CD4-positive, alpha-beta memory T cell (primary cell): ENCODE results near the gene GPR107. TPM values are rescaled to one million over a fixed set of nuclear protein-coding genes. Genes with fewer than 3 reads are reported as not detected.

Source experiments
- CTCF ChIA-PET: fragments of 350-600 bp; sonication (Branson Sonifier 250); formaldehyde crosslinking; loops from one replicate; lab custom pipeline; 2021; ENCODE audit warnings: inconsistent platforms; ENCODE audit not compliant: partially characterized antibody; lab: Charles Lee
- POLR2A ChIA-PET: fragments of 350-600 bp; sonication (Branson Sonifier 250); formaldehyde crosslinking; loops from one replicate; lab custom pipeline; 2021; ENCODE audit not compliant: partially characterized antibody; lab: Charles Lee
- DNase-seq, 5 donors: peaks; one replicate each; pipeline versions ENCODE4 v3.0.0 to v3.0.0-alpha.2; 2020 to 2022; ENCODE audit warnings: mixed read lengths in 1 of 5
- H3K27ac ChIP-seq: one replicate; pipeline ENCODE4 v1.7.0; 2013; ENCODE audit warnings: low read depth, low read length
- H3K27me3 ChIP-seq: 2 replicates; pipeline ENCODE4 v1.7.0; 2013; ENCODE audit warnings: mild to moderate bottlenecking, low read length, moderate library complexity; ENCODE audit not compliant: insufficient read depth
- H3K36me3 ChIP-seq: 2 replicates; pipeline ENCODE4 v1.7.0; 2013; ENCODE audit warnings: mild to moderate bottlenecking, low read length, moderate library complexity; ENCODE audit not compliant: insufficient read depth
- H3K4me1 ChIP-seq: 2 replicates; pipeline ENCODE4 v1.7.0; 2013; ENCODE audit warnings: mild to moderate bottlenecking, low read length, moderate library complexity; ENCODE audit not compliant: insufficient read depth
- H3K4me3 ChIP-seq, 2 donors: one replicate each; pipeline ENCODE4 v1.7.0; 2013; ENCODE audit warnings: low read length in 2 of 2, mild to moderate bottlenecking in 1 of 2
- H3K9me3 ChIP-seq, 2 donors: one replicate each; pipeline ENCODE4 v1.7.0; 2013; ENCODE audit warnings: low read length in 2 of 2, control low read depth in 1 of 2; ENCODE audit not compliant: control insufficient read depth in 1 of 2
- H3K27ac Mint-ChIP-seq, 7 donors: one replicate each; pipeline ENCODE4 v1.8.0; 2020 to 2021; ENCODE audit warnings: mixed read lengths in 7 of 7, mild to moderate bottlenecking in 6 of 7, inconsistent platforms in 3 of 7, moderate library complexity in 3 of 7
- H3K27me3 Mint-ChIP-seq, 2 donors: one replicate each; pipeline ENCODE4 v1.8.0; 2020 to 2021; ENCODE audit warnings: mixed read lengths in 2 of 2
- H3K36me3 Mint-ChIP-seq, 2 donors: one replicate each; pipeline ENCODE4 v1.8.0; 2020 to 2021; ENCODE audit warnings: mixed read lengths in 2 of 2, inconsistent platforms in 1 of 2, mild to moderate bottlenecking in 1 of 2
- H3K4me1 Mint-ChIP-seq, 4 donors: one replicate each; pipeline ENCODE4 v1.8.0; 2020 to 2021; ENCODE audit warnings: mixed read lengths in 4 of 4, mild to moderate bottlenecking in 1 of 4
- H3K4me3 Mint-ChIP-seq, 8 donors: one replicate each; pipeline ENCODE4 v1.8.0; 2020 to 2021; ENCODE audit warnings: mixed read lengths in 8 of 8, mild to moderate bottlenecking in 7 of 8, moderate library complexity in 6 of 8, inconsistent platforms in 3 of 8
- H3K9me3 Mint-ChIP-seq, 8 donors: one replicate each; pipeline ENCODE4 v1.8.0; 2020 to 2021; ENCODE audit warnings: mixed read lengths in 8 of 8, mild to moderate bottlenecking in 5 of 8, inconsistent platforms in 3 of 8, moderate library complexity in 1 of 8
- intact Hi-C: fragments of 100-400 bp; cut with micrococcal nuclease; formaldehyde crosslinking; loops from one replicate; pipeline ENCODE4 v1.15.1; 2023
- polyA plus RNA-seq, 2 donors: library from polyadenylated mRNA; unstranded; fragments of 300-500 nt; fragmentation: Illumina TruSeq; gene quantifications; one replicate each; pipeline ENCODE4 v1.2.3, GENCODE V29; 2021
- total RNA-seq, 2 experiments: library from RNA; stranded (reverse); gene quantifications; one replicate each; pipeline ENCODE4 v1.2.3, GENCODE V29; 2021

GPR107 gene
- total and polyA plus RNA-seq, 4 experiments from 2014 or later, result 2.2 to 24.4 (median 13.6) TPM

- Histone ChIP-seq H3K9me3 (no peaks in the 10 kb centered on the region), H3K27ac (no peak overlapping the region), H3K27me3 (no peaks in the 10 kb centered on the region), H3K4me3 (no peak overlapping the region), H3K4me1 (peaks cover 37% of the 10 kb centered on the region), H3K36me3 (no peaks in the 10 kb centered on the region)
- no peak for DNase-seq
- ChIA-PET CTCF (interaction anchor here (2.1 kb wide), 1 partner anchor 12 kb away, joined by 5 read pairs; no protein-coding TSS in a partner anchor), POLR2A (interaction anchor here (0.6 to 5.4 kb wide), 5 partner anchors 7 to 164 kb away, joined by 3 to 66 read pairs (median 4); partner anchors contain the start of gene FNBP1)
- peaks cover 17 to 39% (median 28%) of the 10 kb centered on the region in 4 donors for H3K4me1 Mint-ChIP-seq
- H3K9me3 Mint-ChIP-seq, result no peaks in the 10 kb centered on the region
- no peak overlapping the region for H3K4me3 Mint-ChIP-seq
- intact Hi-C loops, result no loop called here
- H3K27ac Mint-ChIP-seq, result peak overlapping the region; percentile 21 to 74 (median 66)
- peaks cover 0 to 6% of the 10 kb centered on the region in 2 donors for H3K36me3 Mint-ChIP-seq
- H3K27me3 Mint-ChIP-seq, result no peaks in the 10 kb centered on the region
Measured at GRCh38 chr9:130050462-130050861, 3.2 kb upstream of the GPR107 start.

- Histone ChIP-seq H3K27ac (no peak overlapping the region), H3K9me3 (no peaks in the 10 kb centered on the region), H3K4me1 (peaks cover 29% of the 10 kb centered on the region), H3K36me3 (no peaks in the 10 kb centered on the region), H3K27me3 (no peaks in the 10 kb centered on the region), H3K4me3 (no peak overlapping the region)
- intact Hi-C loops, result loop anchor here (2.0 kb wide), 1 partner anchor 217 kb away; the partner anchor contains the start of genes C9orf78 and USP20
- Mint-ChIP-seq H3K4me3 (peak overlapping the region; percentile 9 to 70 (median 54)), H3K9me3 (no peaks in the 10 kb centered on the region), H3K27me3 (no peaks in the 10 kb centered on the region), H3K27ac (peak overlapping the region in 5 of 7 donors; percentile 43 to 91 (median 73)), H3K4me1 (peaks cover 13 to 33% (median 22%) of the 10 kb centered on the region in 4 donors), H3K36me3 (peaks cover 0 to 6% of the 10 kb centered on the region in 2 donors)
- CTCF ChIA-PET, result interaction anchor here (0.7 to 2.1 kb wide), 2 partner anchors 14 to 167 kb away, joined by 3 to 5 read pairs; no protein-coding TSS in a partner anchor
- DNase-seq, result no peak
- POLR2A ChIA-PET, result interaction anchor here (2.0 to 5.4 kb wide), 2 partner anchors 8 to 12 kb away, joined by 8 to 66 read pairs; partner anchors contain the start of gene FNBP1
Measured at GRCh38 chr9:130051855-130052254, 1.9 kb upstream of the GPR107 start.

- CTCF ChIA-PET, result interaction anchor here (0.6 to 2.1 kb wide), 11 partner anchors 9 to 218 kb away, joined by 3 to 10 read pairs (median 3); partner anchors contain the start of genes C9orf78 and USP20
- intact Hi-C loops, result loop anchor here (1.0 to 2.0 kb wide), 3 partner anchors 10 to 218 kb away; partner anchors contain the start of genes C9orf78, FNBP1 and USP20
Measured at GRCh38 chr9:130053109-130053503, 600 bp upstream of the GPR107 start.

GRCh38 chr9:130054325-130054786 lies 650 bp downstream of the GPR107 start:
- intact Hi-C loops, result no loop called here
- Histone ChIP-seq H3K4me1 (peaks cover 29% of the 10 kb centered on the region), H3K4me3 (peak overlapping the region; percentile 67 to 98), H3K36me3 (no peaks in the 10 kb centered on the region), H3K27me3 (no peaks in the 10 kb centered on the region), H3K9me3 (no peaks in the 10 kb centered on the region), H3K27ac (peak overlapping the region; percentile 95)
- peaks cover 19 to 42% (median 30%) of the 10 kb centered on the region in 4 donors for H3K4me1 Mint-ChIP-seq
- H3K36me3 Mint-ChIP-seq, result peaks cover 7 to 15% of the 10 kb centered on the region in 2 donors
- no peaks in the 10 kb centered on the region for H3K27me3 Mint-ChIP-seq
- no peak for DNase-seq
- POLR2A ChIA-PET, result interaction anchor here (0.6 to 5.4 kb wide), 17 partner anchors 8 to 252 kb away, joined by 3 to 66 read pairs (median 5); partner anchors contain the start of gene FNBP1
- H3K9me3 Mint-ChIP-seq, result no peaks in the 10 kb centered on the region
- CTCF ChIA-PET, result interaction anchor here (1.0 to 2.1 kb wide), 3 partner anchors 15 to 169 kb away, joined by 4 to 10 read pairs (median 5); no protein-coding TSS in a partner anchor
- peak overlapping the region; percentile 90 to 97 (median 95) for H3K27ac Mint-ChIP-seq
- H3K4me3 Mint-ChIP-seq, result peak overlapping the region; percentile 90 to 95 (median 95)

More at GRCh38 chr9:130053109-130053503, 600 bp upstream of the GPR107 start:
- Mint-ChIP-seq H3K27ac (peak overlapping the region; percentile 91 to 97 (median 94)), H3K9me3 (no peaks in the 10 kb centered on the region), H3K36me3 (peaks cover 2 to 8% of the 10 kb centered on the region in 2 donors), H3K4me1 (peaks cover 16 to 35% (median 25%) of the 10 kb centered on the region in 4 donors), H3K27me3 (no peaks in the 10 kb centered on the region), H3K4me3 (peak overlapping the region; percentile 88 to 95 (median 95))
- H3K36me3 ChIP-seq, result no peaks in the 10 kb centered on the region
- H3K27ac ChIP-seq, result peak overlapping the region; percentile 95
- H3K9me3 ChIP-seq, result no peaks in the 10 kb centered on the region
- DNase-seq, result no peak
- H3K4me3 ChIP-seq, result peak overlapping the region; percentile 67 to 98
- no peaks in the 10 kb centered on the region for H3K27me3 ChIP-seq
- peaks cover 29% of the 10 kb centered on the region for H3K4me1 ChIP-seq
- POLR2A ChIA-PET, result interaction anchor here (0.6 to 5.4 kb wide), 18 partner anchors 10 to 251 kb away, joined by 3 to 66 read pairs (median 5); partner anchors contain the start of gene FNBP1

GRCh38 chr9:130054820-130055219 lies 1.1 kb downstream of the GPR107 start:
- Mint-ChIP-seq H3K27me3 (no peaks in the 10 kb centered on the region), H3K4me3 (peak overlapping the region; percentile 90 to 95 (median 95)), H3K4me1 (peaks cover 19 to 42% (median 30%) of the 10 kb centered on the region in 4 donors), H3K27ac (peak overlapping the region; percentile 90 to 97 (median 95)), H3K9me3 (no peaks in the 10 kb centered on the region), H3K36me3 (peaks cover 7 to 15% of the 10 kb centered on the region in 2 donors)
- CTCF ChIA-PET, result interaction anchor here (2.1 kb wide), 1 partner anchor 170 kb away, joined by 5 read pairs; no protein-coding TSS in a partner anchor
- Histone ChIP-seq H3K27ac (peak overlapping the region; percentile 95), H3K4me3 (peak overlapping the region; percentile 23 to 98), H3K4me1 (peaks cover 29% of the 10 kb centered on the region), H3K36me3 (no peaks in the 10 kb centered on the region), H3K27me3 (no peaks in the 10 kb centered on the region), H3K9me3 (no peaks in the 10 kb centered on the region)
- intact Hi-C loops, result no loop called here
- POLR2A ChIA-PET, result interaction anchor here (2.1 to 5.4 kb wide), 2 partner anchors 11 to 170 kb away, joined by 11 to 66 read pairs; partner anchors contain the start of gene FNBP1
- DNase-seq, result no peak

GRCh38 chr9:130058154-130058553 lies 4.4 kb downstream of the GPR107 start:
- no peaks in the 10 kb centered on the region for H3K9me3 ChIP-seq
- no peaks in the 10 kb centered on the region for H3K27me3 ChIP-seq
- H3K4me1 Mint-ChIP-seq, result peaks cover 24 to 43% (median 34%) of the 10 kb centered on the region in 4 donors
- DNase-seq, result no peak
- H3K36me3 Mint-ChIP-seq, result peaks cover 7 to 23% of the 10 kb centered on the region in 2 donors
- H3K9me3 Mint-ChIP-seq, result no peaks in the 10 kb centered on the region
- H3K36me3 ChIP-seq, result no peaks in the 10 kb centered on the region
- H3K4me3 ChIP-seq, result no peak overlapping the region
- POLR2A ChIA-PET, result interaction anchor here (1.1 to 1.5 kb wide), 3 partner anchors 9 to 189 kb away, joined by 3 to 4 read pairs (median 3); no protein-coding TSS in a partner anchor
- H3K27me3 Mint-ChIP-seq, result no peaks in the 10 kb centered on the region
- peaks cover 11% of the 10 kb centered on the region for H3K4me1 ChIP-seq
- peak overlapping the region in 1 of 7 donors; percentile 9 for H3K27ac Mint-ChIP-seq
- peak overlapping the region in 1 of 8 donors; percentile 6 for H3K4me3 Mint-ChIP-seq
- CTCF ChIA-PET, result interaction anchor here (0.9 kb wide), 1 partner anchor 102 kb away, joined by 4 read pairs; no protein-coding TSS in a partner anchor
- no peak overlapping the region for H3K27ac ChIP-seq
- intact Hi-C loops, result no loop called here
